ENCODE measurements around the gene FBXL16. TPM values are rescaled to one million over a fixed set of nuclear protein-coding genes. Genes with fewer than 3 reads are reported as not detected.

FBXL16 gene
- total RNA-seq, 2 donors from 2014 or later = 1.3 to 1.7 TPM

DNA sequence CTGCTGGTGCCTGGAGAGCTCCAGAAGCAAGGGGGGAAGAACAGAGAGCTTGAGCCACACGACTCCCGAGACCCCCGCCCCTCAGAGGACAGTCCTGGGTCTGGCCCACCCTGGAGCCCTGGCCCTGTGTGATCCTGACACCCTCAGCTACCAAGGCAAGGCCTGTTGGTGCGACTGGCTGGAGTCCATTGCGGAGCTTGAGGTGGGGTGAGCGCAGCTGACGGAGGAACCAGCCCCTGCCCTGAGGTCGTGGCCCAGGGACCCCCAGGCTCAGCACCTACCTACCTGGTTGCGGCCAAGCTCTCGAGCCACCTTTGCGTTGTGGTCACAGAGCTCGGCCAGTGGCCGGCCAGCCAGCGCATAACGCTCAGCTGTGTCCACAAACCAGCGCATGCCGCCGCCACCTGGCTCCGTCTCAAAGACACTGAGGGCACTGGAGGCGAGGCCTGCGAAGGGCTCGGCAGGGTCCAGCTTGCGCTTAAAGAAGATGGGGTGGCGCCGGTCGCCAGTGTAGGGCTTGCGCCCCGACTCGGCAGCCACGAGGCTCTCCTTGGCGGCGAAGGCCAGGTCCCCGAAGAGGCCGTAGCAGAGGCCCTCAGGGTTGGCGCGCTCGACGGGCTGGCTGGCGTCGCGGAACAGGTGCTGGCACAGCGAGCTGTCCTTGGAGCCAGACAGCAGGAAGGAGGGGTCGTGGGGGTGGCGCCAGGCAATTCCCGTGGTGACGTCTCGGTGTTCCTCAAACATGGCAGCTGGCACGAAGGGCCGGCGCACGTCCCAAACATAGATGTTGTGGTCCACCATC is 18.9 kb downstream of the FBXL16 start:
- H3K36me3 ChIP-seq = peaks cover 24% of the 10 kb centered on the region
- no peak overlapping the region for H3K4me3 ChIP-seq
- no peaks in the 10 kb centered on the region for H3K9me3 ChIP-seq
- DNase-seq (ENCODE audit: low spot score) = no peak
- TF ChIP-seq CTCF (IDR thresholded peaks at IDR 0.05) = no peak
- no peaks in the 10 kb centered on the region for H3K27me3 ChIP-seq
- H3K4me1 ChIP-seq = peaks cover 0 to 55% of the 10 kb centered on the region in 2 donors
- no peak overlapping the region for H3K27ac ChIP-seq

GRCh38 chr16:685967-686366 is 19.6 kb downstream of the FBXL16 start:
- no peak for DNase-seq (ENCODE audit: low spot score)
- Histone ChIP-seq H3K4me1 (peaks cover 0 to 62% of the 10 kb centered on the region in 2 donors), H3K9me3 (no peaks in the 10 kb centered on the region), H3K27me3 (no peaks in the 10 kb centered on the region), H3K27ac (no peak overlapping the region), H3K4me3 (no peak overlapping the region), H3K36me3 (peaks cover 29% of the 10 kb centered on the region)
- TF ChIP-seq CTCF (IDR thresholded peaks at IDR 0.05) = peak in 1 of 2 donors; percentile 39

GRCh38 chr16:684961-685696 is 20.5 kb downstream of the FBXL16 start:
- no peaks in the 10 kb centered on the region for H3K9me3 ChIP-seq
- no peak for DNase-seq (ENCODE audit: low spot score)
- no peaks in the 10 kb centered on the region for H3K27me3 ChIP-seq
- no peak overlapping the region for H3K27ac ChIP-seq
- peaks cover 29% of the 10 kb centered on the region for H3K36me3 ChIP-seq
- H3K4me1 ChIP-seq = peaks cover 0 to 65% of the 10 kb centered on the region in 2 donors
- TF ChIP-seq CTCF (IDR thresholded peaks at IDR 0.05) = no peak
- peak overlapping the region in 1 of 2 donors; percentile 67 for H3K4me3 ChIP-seq

DNA sequence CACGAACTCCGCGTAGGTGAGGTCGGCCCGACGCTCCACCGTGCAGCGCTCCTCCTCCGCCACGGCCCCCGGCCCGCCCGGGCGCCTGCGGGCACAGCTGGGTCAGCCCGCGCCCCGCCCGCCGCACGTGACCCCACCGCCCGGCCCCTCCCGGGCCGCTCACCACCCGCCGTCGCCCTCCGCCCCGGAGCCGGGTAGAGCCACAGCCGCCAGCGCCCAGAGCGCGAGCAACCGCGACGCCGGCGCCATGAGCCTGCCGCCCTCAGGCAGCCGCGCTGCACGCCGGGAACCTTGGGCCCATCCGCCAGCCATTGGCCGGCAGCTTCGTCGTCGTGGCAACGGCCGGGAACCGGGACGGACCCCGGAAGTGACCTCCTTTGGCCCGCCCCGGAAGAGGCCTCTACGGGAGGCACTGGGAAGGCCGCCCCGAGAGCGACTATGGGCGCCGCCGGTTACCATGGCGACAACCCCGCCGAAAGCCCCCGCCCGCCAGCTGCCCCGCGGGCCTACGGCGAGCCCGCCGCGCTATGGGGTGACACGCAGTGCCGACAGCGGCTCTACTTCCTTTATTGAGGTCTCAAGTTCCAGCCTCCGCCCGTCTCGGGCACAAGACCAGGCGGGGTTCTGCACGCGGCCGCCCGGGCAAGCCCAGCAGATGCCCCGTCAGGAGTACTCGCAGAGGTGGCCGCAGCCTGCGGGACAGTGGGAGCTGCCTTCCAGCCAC is 21.4 kb downstream of the FBXL16 start, which contains the start of gene JMJD8:
Gene JMJD8 (minus strand): TSS at position 264 of the 724 bp plus-strand sequence. CDS start 15 bp downstream, at position 249.
- Histone ChIP-seq H3K27ac (peak within 1 kb of the TSS; percentile 66 to 80), H3K4me3 (peak within 1 kb of the TSS; percentile 54 to 67), H3K4me1 (peaks cover 0 to 63% of the 10 kb centered on the region in 2 donors), H3K27me3 (no peaks in the 10 kb centered on the region), H3K9me3 (no peaks in the 10 kb centered on the region), H3K36me3 (peaks cover 29% of the 10 kb centered on the region)
- TF ChIP-seq CTCF (IDR thresholded peaks at IDR 0.05) = no peak
- peak; percentile 96 for DNase-seq (ENCODE audit: low spot score)

GRCh38 chr16:683396-684070 is 22.1 kb downstream of the FBXL16 start:
- Histone ChIP-seq H3K36me3 (peaks cover 29% of the 10 kb centered on the region), H3K4me3 (peak overlapping the region; percentile 54 to 67), H3K27me3 (no peaks in the 10 kb centered on the region), H3K9me3 (no peaks in the 10 kb centered on the region), H3K4me1 (peaks cover 0 to 60% of the 10 kb centered on the region in 2 donors), H3K27ac (peak overlapping the region; percentile 21 to 80)
- DNase-seq (ENCODE audit: low spot score) = no peak
- TF ChIP-seq CTCF (IDR thresholded peaks at IDR 0.05) = no peak

All from right atrium auricular region (tissue), 2 donors.